ENCODE data around the gene PGF.

The PGF gene

DNA sequence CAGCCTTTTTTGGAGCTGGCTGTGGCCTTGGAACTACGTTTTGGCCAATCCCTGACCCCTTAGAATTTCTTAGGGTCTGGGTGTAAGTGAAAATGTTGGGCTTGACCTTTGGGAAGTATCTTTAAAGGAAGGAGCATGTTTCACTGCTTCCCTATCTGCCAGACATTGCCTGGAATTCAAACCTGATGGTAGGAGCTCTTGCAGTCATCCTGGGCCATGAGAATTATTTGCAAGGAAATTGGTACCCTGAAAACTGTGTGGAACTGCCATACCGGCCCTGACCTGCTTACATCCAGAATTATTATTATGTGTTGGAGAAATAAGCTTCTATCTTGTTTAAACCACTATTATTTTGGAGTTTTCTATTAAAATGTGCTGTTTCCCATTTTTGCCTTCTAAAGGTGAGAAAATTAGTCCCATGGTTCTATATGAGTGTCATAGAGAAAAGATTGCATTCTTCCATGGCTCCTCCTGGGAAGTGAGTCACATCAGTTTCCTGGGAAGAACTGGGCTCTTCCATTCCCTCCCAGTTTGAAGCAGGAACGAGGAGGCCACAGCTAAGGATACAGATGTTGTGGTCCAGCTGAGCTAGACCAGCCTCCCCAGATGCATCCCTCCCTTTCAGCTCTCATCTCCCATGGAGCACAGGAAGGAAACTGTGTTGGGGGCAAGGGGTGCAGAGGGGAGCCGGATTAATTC, 9.5 kb upstream of the PGF start:
- TF ChIP-seq SP3 (tag by site-specific recombination; IDR thresholded peaks at IDR 0.05), result no peak
- no peak for TF ChIP-seq KLF7 (tag by site-specific recombination; IDR thresholded peaks at IDR 0.05; ENCODE audit: borderline replicate concordance)
- peak; percentile 82 for TF ChIP-seq ZIC2 (tag by site-specific recombination; IDR thresholded peaks at IDR 0.05)
- TF ChIP-seq, protein P1, sequence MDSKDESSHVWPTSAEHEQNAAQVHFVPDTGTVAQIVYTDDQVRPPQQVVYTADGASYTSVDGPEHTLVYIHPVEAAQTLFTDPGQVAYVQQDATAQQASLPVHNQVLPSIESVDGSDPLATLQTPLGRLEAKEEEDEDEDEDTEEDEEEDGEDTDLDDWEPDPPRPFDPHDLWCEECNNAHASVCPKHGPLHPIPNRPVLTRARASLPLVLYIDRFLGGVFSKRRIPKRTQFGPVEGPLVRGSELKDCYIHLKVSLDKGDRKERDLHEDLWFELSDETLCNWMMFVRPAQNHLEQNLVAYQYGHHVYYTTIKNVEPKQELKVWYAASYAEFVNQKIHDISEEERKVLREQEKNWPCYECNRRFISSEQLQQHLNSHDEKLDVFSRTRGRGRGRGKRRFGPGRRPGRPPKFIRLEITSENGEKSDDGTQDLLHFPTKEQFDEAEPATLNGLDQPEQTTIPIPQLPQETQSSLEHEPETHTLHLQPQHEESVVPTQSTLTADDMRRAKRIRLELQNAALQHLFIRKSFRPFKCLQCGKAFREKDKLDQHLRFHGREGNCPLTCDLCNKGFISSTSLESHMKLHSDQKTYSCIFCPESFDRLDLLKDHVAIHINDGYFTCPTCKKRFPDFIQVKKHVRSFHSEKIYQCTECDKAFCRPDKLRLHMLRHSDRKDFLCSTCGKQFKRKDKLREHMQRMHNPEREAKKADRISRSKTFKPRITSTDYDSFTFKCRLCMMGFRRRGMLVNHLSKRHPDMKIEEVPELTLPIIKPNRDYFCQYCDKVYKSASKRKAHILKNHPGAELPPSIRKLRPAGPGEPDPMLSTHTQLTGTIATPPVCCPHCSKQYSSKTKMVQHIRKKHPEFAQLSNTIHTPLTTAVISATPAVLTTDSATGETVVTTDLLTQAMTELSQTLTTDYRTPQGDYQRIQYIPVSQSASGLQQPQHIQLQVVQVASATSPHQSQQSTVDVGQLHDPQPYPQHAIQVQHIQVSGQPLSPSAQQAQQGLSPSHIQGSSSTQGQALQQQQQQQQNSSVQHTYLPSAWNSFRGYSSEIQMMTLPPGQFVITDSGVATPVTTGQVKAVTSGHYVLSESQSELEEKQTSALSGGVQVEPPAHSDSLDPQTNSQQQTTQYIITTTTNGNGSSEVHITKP (tag by site-specific recombination; IDR thresholded peaks at IDR 0.05), result peak; percentile 70
- ChIA-PET POLR2A (interaction anchor here (1.2 kb wide), 1 partner anchor 10 kb away, joined by 5 read pairs; the partner anchor contains the start of gene PGF), CTCF (interaction anchor here (0.5 to 1.4 kb wide), 2 partner anchors 10 to 124 kb away, joined by 4 read pairs; no protein-coding TSS in a partner anchor)
- Histone ChIP-seq H3K36me3 (ENCODE audit: control insufficient read depth in 2 of 2, insufficient read depth in 1 of 2, low read length in 2 of 2) (no peaks in the 10 kb centered on the region), H3K27ac (ENCODE audit: extremely low read depth, low read depth, low read length) (no peak overlapping the region), H3K4me1 (ENCODE audit: control insufficient read depth, insufficient read depth, low read length) (no peaks in the 10 kb centered on the region), H3K4me3 (ENCODE audit: low read depth, low read length) (no peak overlapping the region), H3K9me3 (ENCODE audit: control insufficient read depth, insufficient read depth, low read depth, low read length) (no peaks in the 10 kb centered on the region)

DNA sequence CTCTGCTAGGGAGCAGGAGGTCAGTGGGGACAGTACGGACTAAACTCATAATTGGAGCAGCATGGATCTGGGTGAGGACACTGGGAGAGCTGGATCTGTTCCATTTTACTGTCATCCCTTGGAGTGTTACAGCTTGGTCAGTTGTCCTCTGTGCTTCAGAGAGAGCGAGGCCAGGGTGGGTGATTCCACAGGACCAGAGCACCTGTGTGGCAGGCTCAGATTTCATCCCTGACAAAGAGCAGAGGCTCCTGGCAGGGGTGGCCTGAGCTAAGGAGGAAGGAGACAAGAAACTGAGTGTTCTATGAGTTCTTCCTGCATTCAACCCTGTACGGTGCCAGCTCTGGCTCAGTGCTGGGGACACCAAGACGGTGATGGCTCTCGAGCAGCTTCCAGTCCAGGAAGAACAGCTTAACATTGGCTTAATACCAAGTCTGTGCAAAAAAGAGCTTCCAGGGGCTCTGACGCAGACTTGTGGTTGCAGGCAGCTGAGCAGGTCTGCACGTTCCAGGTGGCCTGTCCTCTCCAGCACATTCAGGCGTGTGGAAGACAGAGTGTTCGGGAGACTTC, 8.4 kb upstream of the PGF start:
- no peak overlapping the region for H3K27ac ChIP-seq (ENCODE audit: extremely low read depth, low read depth, low read length)
- ChIA-PET POLR2A (no interaction called here), CTCF (interaction anchor here (0.6 to 1.4 kb wide), 6 partner anchors 11 to 157 kb away, joined by 3 to 4 read pairs (median 3); no protein-coding TSS in a partner anchor)
- no peaks in the 10 kb centered on the region for H3K4me1 ChIP-seq (ENCODE audit: control insufficient read depth, insufficient read depth, low read length)
- no peak for TF ChIP-seq ZBTB1 (tag by site-specific recombination; IDR thresholded peaks at IDR 0.05)
- TF ChIP-seq ZNF677 (tag by site-specific recombination; IDR thresholded peaks at IDR 0.05), result no peak
- TF ChIP-seq KLF1 (tag by site-specific recombination; IDR thresholded peaks at IDR 0.05), result no peak
- TF ChIP-seq ZNF514 (tag by site-specific recombination; IDR thresholded peaks at IDR 0.05), result no peak
- no peak for TF ChIP-seq ZNF654 (tag by site-specific recombination; IDR thresholded peaks at IDR 0.05; ENCODE audit: low read depth)
- TF ChIP-seq ZNF350 (tag by site-specific recombination; IDR thresholded peaks at IDR 0.05), result no peak
- no peak for TF ChIP-seq TRIM28 (IDR thresholded peaks at IDR 0.05; ENCODE audit: borderline replicate concordance, low read length)
- TF ChIP-seq, protein P2, sequence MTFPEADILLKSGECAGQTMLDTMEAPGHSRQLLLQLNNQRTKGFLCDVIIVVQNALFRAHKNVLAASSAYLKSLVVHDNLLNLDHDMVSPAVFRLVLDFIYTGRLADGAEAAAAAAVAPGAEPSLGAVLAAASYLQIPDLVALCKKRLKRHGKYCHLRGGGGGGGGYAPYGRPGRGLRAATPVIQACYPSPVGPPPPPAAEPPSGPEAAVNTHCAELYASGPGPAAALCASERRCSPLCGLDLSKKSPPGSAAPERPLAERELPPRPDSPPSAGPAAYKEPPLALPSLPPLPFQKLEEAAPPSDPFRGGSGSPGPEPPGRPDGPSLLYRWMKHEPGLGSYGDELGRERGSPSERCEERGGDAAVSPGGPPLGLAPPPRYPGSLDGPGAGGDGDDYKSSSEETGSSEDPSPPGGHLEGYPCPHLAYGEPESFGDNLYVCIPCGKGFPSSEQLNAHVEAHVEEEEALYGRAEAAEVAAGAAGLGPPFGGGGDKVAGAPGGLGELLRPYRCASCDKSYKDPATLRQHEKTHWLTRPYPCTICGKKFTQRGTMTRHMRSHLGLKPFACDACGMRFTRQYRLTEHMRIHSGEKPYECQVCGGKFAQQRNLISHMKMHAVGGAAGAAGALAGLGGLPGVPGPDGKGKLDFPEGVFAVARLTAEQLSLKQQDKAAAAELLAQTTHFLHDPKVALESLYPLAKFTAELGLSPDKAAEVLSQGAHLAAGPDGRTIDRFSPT (tag by site-specific recombination; IDR thresholded peaks at IDR 0.05), result no peak
- TF ChIP-seq ZNF555 (tag by site-specific recombination; conservative IDR thresholded peaks at IDR 0.05), result no peak
- no peaks in the 10 kb centered on the region for H3K9me3 ChIP-seq (ENCODE audit: control insufficient read depth, insufficient read depth, low read depth, low read length)
- H3K4me3 ChIP-seq (ENCODE audit: low read depth, low read length), result no peak overlapping the region
- H3K36me3 ChIP-seq (ENCODE audit: control insufficient read depth in 2 of 2, insufficient read depth in 1 of 2, low read length in 2 of 2), result no peaks in the 10 kb centered on the region

DNA sequence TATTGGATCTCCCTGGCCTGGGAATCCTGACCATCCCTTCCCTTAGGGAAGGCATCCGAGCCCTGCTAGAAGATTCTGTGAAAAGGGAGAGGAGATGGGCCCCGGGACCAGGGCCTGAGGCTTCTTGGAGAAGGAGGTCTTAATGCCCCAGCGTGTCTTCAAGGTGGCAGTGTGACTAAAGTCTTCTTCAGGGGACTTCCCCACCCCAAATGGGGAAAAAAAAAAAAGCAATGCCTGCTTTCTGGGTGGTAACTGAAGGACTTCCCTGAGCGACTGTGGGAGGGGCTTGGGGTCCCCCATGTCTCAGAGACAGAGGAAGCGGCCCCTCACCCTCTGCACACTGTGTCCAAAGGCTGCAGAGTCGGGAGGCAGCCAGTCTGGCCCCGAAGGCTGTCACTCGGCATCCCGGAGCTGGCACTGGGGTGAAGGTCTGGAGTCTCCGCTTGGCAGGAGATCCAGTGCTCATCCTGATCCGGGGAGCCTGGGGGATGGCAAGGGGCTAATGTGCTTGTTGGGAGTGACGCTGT, 7.8 kb upstream of the PGF start:
- no peaks in the 10 kb centered on the region for H3K9me3 ChIP-seq (ENCODE audit: control insufficient read depth, insufficient read depth, low read depth, low read length)
- POLR2A ChIA-PET, result no interaction called here
- no peaks in the 10 kb centered on the region for H3K36me3 ChIP-seq (ENCODE audit: control insufficient read depth in 2 of 2, insufficient read depth in 1 of 2, low read length in 2 of 2)
- no peaks in the 10 kb centered on the region for H3K4me1 ChIP-seq (ENCODE audit: control insufficient read depth, insufficient read depth, low read length)
- no peak for TF ChIP-seq SP7 (tag by site-specific recombination; IDR thresholded peaks at IDR 0.05)
- TF ChIP-seq, protein P3, sequence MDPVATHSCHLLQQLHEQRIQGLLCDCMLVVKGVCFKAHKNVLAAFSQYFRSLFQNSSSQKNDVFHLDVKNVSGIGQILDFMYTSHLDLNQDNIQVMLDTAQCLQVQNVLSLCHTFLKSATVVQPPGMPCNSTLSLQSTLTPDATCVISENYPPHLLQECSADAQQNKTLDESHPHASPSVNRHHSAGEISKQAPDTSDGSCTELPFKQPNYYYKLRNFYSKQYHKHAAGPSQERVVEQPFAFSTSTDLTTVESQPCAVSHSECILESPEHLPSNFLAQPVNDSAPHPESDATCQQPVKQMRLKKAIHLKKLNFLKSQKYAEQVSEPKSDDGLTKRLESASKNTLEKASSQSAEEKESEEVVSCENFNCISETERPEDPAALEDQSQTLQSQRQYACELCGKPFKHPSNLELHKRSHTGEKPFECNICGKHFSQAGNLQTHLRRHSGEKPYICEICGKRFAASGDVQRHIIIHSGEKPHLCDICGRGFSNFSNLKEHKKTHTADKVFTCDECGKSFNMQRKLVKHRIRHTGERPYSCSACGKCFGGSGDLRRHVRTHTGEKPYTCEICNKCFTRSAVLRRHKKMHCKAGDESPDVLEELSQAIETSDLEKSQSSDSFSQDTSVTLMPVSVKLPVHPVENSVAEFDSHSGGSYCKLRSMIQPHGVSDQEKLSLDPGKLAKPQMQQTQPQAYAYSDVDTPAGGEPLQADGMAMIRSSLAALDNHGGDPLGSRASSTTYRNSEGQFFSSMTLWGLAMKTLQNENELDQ (tag by site-specific recombination; IDR thresholded peaks at IDR 0.05; ENCODE audit: low read depth), result no peak
- TF ChIP-seq MEIS1 (CRISPR knock-in tag; IDR thresholded peaks at IDR 0.05; ENCODE audit: borderline replicate concordance), result no peak
- no peak overlapping the region for H3K27ac ChIP-seq (ENCODE audit: extremely low read depth, low read depth, low read length)
- no peak overlapping the region for H3K4me3 ChIP-seq (ENCODE audit: low read depth, low read length)
- CTCF ChIA-PET, result interaction anchor here (0.6 to 1.4 kb wide), 2 partner anchors 12 to 137 kb away, joined by 3 to 4 read pairs; no protein-coding TSS in a partner anchor
